Measurements from ENCODE around the gene MMP14.

GRCh38 chr14:22887260-22887989 lies 51.0 kb downstream of the MMP14 start:
- TF ChIP-seq POLR2A (IDR thresholded peaks at IDR 0.05; ENCODE audit: low read length) (no peak), GATA1 (IDR thresholded peaks at IDR 0.05; ENCODE audit: low read depth, low read length) (no peak)

Data from erythroblast (primary cell).